ENCODE data around the gene USP4.
"Not testable (repeated sequence)": the region's sequence is repeated elsewhere in the genome, so short reads cannot be mapped to it uniquely, and the experiment has no call there.

DNA sequence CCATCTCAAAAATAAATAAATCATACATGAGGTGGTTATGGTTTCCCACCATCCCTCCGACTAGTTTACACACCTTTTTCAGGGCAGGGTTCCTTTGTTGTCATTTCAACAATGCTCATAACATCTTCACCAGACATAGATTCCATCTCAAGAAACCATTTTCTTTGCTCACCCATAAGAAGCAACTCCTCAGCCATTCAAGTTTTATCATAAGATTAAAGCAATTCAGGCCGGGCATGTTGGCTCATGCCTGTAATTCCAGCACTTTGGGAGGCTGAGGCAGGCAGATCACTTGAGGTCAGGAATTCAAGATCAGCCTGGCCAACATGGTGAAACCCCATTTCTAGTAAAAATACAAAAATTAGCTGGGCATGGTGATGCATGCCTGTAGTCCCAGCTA is 11.5 kb downstream of the USP4 start:
- not testable (repeated sequence) for TF ChIP-seq EZH2 (IDR thresholded peaks at IDR 0.05; ENCODE audit: borderline replicate concordance); EZH2phosphoT487 (IDR thresholded peaks at IDR 0.05; ENCODE audit: low read depth, severe bottlenecking, unreplicated experiment)
- TF ChIP-seq, protein P1, sequence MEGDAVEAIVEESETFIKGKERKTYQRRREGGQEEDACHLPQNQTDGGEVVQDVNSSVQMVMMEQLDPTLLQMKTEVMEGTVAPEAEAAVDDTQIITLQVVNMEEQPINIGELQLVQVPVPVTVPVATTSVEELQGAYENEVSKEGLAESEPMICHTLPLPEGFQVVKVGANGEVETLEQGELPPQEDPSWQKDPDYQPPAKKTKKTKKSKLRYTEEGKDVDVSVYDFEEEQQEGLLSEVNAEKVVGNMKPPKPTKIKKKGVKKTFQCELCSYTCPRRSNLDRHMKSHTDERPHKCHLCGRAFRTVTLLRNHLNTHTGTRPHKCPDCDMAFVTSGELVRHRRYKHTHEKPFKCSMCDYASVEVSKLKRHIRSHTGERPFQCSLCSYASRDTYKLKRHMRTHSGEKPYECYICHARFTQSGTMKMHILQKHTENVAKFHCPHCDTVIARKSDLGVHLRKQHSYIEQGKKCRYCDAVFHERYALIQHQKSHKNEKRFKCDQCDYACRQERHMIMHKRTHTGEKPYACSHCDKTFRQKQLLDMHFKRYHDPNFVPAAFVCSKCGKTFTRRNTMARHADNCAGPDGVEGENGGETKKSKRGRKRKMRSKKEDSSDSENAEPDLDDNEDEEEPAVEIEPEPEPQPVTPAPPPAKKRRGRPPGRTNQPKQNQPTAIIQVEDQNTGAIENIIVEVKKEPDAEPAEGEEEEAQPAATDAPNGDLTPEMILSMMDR (IDR thresholded peaks at IDR 0.05; ENCODE audit: poor library complexity), result not testable (repeated sequence)
